IMR-90 (cell line): ENCODE results near the gene CELA2B. TPM values are rescaled to one million over a fixed set of nuclear protein-coding genes. Genes with fewer than 3 reads are reported as not detected.
"Not testable (repeated sequence)": the region's sequence is repeated elsewhere in the genome, so short reads cannot be mapped to it uniquely, and the experiment has no call there.

Source experiments
- ATAC-seq: fragments of 200-7000 bp; cut with Tn5 transposase; 2 replicates; pipeline ENCODE4 v1.9.1; 2020; ENCODE audit warnings: low read depth, mild to moderate bottlenecking, moderate library complexity
- BruUV-seq: library from RNA; stranded (reverse); fragments of 400-500 nt; replicated peaks from 2 replicates; lab custom pipeline; 2021; lab: Mats Ljungman, UMichigan
- CTCF ChIA-PET: fragments of 300-600 bp; formaldehyde crosslinking; extraction: SDS; loops from one replicate; lab custom pipeline; 2021; ENCODE audit warnings: antibody characterized with exemption; lab: Yijun Ruan, JAX
- POLR2A ChIA-PET: fragments of 300-600 bp; sonication (Branson Sonifier 250); formaldehyde crosslinking; loops from one replicate; lab custom pipeline; 2022; ENCODE audit warnings: antibody characterized with exemption; ENCODE audit not compliant: unreplicated experiment; lab: Charles Lee
- DNase-seq: peaks from one replicate; pipeline ENCODE4 v3.0.0; 2013
- H2AFZ ChIP-seq: replicated peaks from 2 replicates; pipeline ENCODE3; 2013; ENCODE audit warnings: low read length, mild to moderate bottlenecking; ENCODE audit not compliant: poor library complexity
- H2AK5ac ChIP-seq: 2 replicates; pipeline ENCODE4 v1.6.1; 2013; ENCODE audit warnings: low read depth, low read length, inconsistent platforms
- H2AK9ac ChIP-seq: replicated peaks from 2 replicates; pipeline ENCODE3; 2013; ENCODE audit warnings: mild to moderate bottlenecking, low read depth, low read length, moderate library complexity; ENCODE audit not compliant: poor library complexity
- H2BK120ac ChIP-seq: 2 replicates; pipeline ENCODE4 v1.6.1; 2013; ENCODE audit warnings: low read depth, low read length, inconsistent platforms
- H2BK15ac ChIP-seq: 3 replicates; pipeline ENCODE4 v1.6.1; 2013; ENCODE audit warnings: low read depth, low read length, inconsistent platforms
- H2BK20ac ChIP-seq: 2 replicates; pipeline ENCODE4 v1.6.1; 2013; ENCODE audit warnings: low read depth, mild to moderate bottlenecking, inconsistent platforms, low read length, moderate library complexity
- H2BK5ac ChIP-seq: 2 replicates; pipeline ENCODE4 v1.6.1; 2013; ENCODE audit warnings: mild to moderate bottlenecking, low read depth, low read length, inconsistent platforms; ENCODE audit not compliant: poor library complexity, severe bottlenecking
- H3K14ac ChIP-seq: replicated peaks from 2 replicates; pipeline ENCODE4 v1.6.1; 2013; ENCODE audit warnings: low read depth, low read length, inconsistent platforms
- H3K18ac ChIP-seq: 2 replicates; pipeline ENCODE4 v1.6.1; 2013; ENCODE audit warnings: low read depth, low read length, control low read depth
- H3K23ac ChIP-seq: 2 replicates; pipeline ENCODE4 v1.6.1; 2013; ENCODE audit warnings: low read depth, low read length, inconsistent platforms
- H3K27ac ChIP-seq: 2 replicates; pipeline ENCODE4 v1.5.1; 2013; ENCODE audit warnings: mild to moderate bottlenecking, control low read depth, low read length; ENCODE audit not compliant: insufficient read depth
- H3K27me3 ChIP-seq: 2 replicates; pipeline ENCODE4 v1.6.1; 2013; ENCODE audit warnings: low read length; ENCODE audit not compliant: control insufficient read depth, insufficient read depth
- H3K36me3 ChIP-seq: 2 replicates; pipeline ENCODE4 v1.6.1; 2013; ENCODE audit warnings: low read length, mixed read lengths; ENCODE audit not compliant: control insufficient read depth, insufficient read depth
- H3K4ac ChIP-seq: 2 replicates; pipeline ENCODE4 v1.6.1; 2013; ENCODE audit warnings: low read depth, low read length, inconsistent platforms
- H3K4me1 ChIP-seq: 2 replicates; pipeline ENCODE4 v1.6.1; 2013; ENCODE audit warnings: low read length, mixed read lengths; ENCODE audit not compliant: control insufficient read depth, insufficient read depth
- H3K4me2 ChIP-seq: 2 replicates; pipeline ENCODE4 v1.6.1; 2013; ENCODE audit warnings: low read depth, mild to moderate bottlenecking, control low read depth, low read length, moderate library complexity
- H3K4me3 ChIP-seq: 2 replicates; pipeline ENCODE4 v1.5.1; 2013; ENCODE audit warnings: low read depth, mild to moderate bottlenecking, control low read depth, low read length, moderate library complexity; ENCODE audit not compliant: insufficient read depth
- H3K56ac ChIP-seq: 2 replicates; pipeline ENCODE4 v1.6.1; 2013; ENCODE audit warnings: low read length, inconsistent platforms; ENCODE audit not compliant: insufficient read depth; ENCODE audit errors: extremely low read depth
- H3K79me1 ChIP-seq, 2 experiments: 2 replicates each; pipeline ENCODE4 v1.6.1; 2013; ENCODE audit warnings: low read length in 2 of 2, inconsistent platforms in 1 of 2, low read depth in 1 of 2
- H3K9ac ChIP-seq: 2 replicates; pipeline ENCODE4 v1.6.1; 2013; ENCODE audit warnings: low read depth, low read length, control low read depth
- H3K9me1 ChIP-seq: 2 replicates; pipeline ENCODE4 v1.6.1; 2013; ENCODE audit warnings: low read length, inconsistent platforms; ENCODE audit not compliant: insufficient read depth
- H3K9me3 ChIP-seq: 2 replicates; pipeline ENCODE4 v1.6.1; 2013; ENCODE audit warnings: low read length; ENCODE audit not compliant: control insufficient read depth, insufficient read depth
- H4K20me1 ChIP-seq: 2 replicates; pipeline ENCODE4 v1.6.1; 2013; ENCODE audit warnings: low read length, inconsistent platforms; ENCODE audit not compliant: insufficient read depth
- H4K5ac ChIP-seq: 2 replicates; pipeline ENCODE4 v1.6.1; 2013; ENCODE audit warnings: mild to moderate bottlenecking, low read depth, low read length, control low read depth
- H4K8ac ChIP-seq, 2 experiments: 2 replicates each; pipeline ENCODE4 v1.6.1; 2013; ENCODE audit warnings: low read depth in 2 of 2, low read length in 2 of 2, control low read depth in 1 of 2, inconsistent platforms in 1 of 2
- H4K91ac ChIP-seq: 2 replicates; pipeline ENCODE4 v1.6.1; 2013; ENCODE audit warnings: low read depth, low read length, inconsistent platforms; ENCODE audit not compliant: insufficient read depth
- WGBS, 2 experiments: methylation state at CpG; one replicate each; pipeline versions ENCODE4 v1.1.5 to v1.1.7; 2013; ENCODE audit warnings: missing lambda C conversion rate in 2 of 2; ENCODE audit not compliant: insufficient read length in 1 of 2; ENCODE audit errors: extremely low coverage in 2 of 2; 5-methylcytosine and 5-hydroxymethylcytosine counted together
- dilution Hi-C: fragments of 300-500 bp; cut with HindIII; formaldehyde crosslinking; loops from one replicate; pipeline ENCODE4 v1.14.3; 2018; ENCODE audit warnings: low sequenced_read_pairs; ENCODE audit not compliant: unreplicated experiment
- in situ Hi-C: fragments of 300-500 bp; cut with MboI; formaldehyde crosslinking; loops from 3 replicates; pipeline ENCODE4 v1.14.3; 2019; ENCODE audit warnings: low sequenced_read_pairs, inconsistent platforms, mixed read lengths
- intact Hi-C: fragments of 100-400 bp; cut with micrococcal nuclease; formaldehyde crosslinking; loops from 2 replicates; pipeline ENCODE4 v1.10.0; 2022
- polyA plus RNA-seq, 3 experiments: library from polyadenylated mRNA; depleted of rRNA; stranded (reverse); fragments of >200 nt; gene quantifications; 2 replicates each; pipeline ENCODE4 v1.2.3, GENCODE V29; 2012; ENCODE audit warnings: low replicate concordance in 1 of 3
- total RNA-seq: library from RNA; depleted of rRNA; stranded (reverse); fragments of >200 nt; gene quantifications from 2 replicates; pipeline ENCODE4 v1.2.3, GENCODE V29; 2012

The CELA2B gene
- total and polyA plus RNA-seq, 2 of the 4 experiments (the other 2 are of a cell fraction), result not detected

DNA sequence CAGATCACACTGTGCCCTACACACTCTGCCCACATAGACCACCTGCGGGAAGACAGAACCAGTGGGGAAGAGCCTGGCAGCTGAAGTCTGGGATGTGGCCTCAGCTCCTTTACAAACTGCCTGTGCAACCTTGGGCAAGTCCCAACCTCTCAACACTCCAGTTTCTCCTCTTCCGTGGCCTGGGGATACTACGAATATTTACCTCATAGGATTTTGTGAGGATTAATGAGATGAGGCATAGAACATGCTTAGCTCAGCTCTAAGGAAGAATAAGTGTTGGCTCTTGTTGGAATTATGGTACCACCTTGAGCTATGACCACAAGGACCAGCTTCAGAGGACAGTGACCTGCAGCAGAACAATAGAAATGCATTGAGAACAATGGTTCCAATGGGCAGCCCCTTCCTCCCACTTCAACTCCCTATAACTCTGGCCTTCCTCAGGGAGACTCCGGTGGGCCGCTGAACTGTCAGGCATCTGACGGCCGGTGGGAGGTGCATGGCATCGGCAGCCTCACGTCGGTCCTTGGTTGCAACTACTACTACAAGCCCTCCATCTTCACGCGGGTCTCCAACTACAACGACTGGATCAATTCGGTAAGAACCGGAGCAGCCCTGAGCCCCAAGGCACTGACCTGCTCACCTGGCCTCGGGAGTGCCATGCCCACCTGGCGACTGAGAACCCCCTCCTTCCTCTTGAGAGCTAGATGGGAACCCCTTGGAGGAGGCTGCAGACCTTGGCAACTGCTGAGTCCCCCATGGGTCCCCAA is 11.1 kb downstream of the CELA2B start:
- H4K5ac ChIP-seq, H3K4me3 ChIP-seq, H3K36me3 ChIP-seq, DNase-seq, H3K27me3 ChIP-seq, CTCF ChIA-PET, H3K4ac ChIP-seq, H2BK15ac ChIP-seq, H4K20me1 ChIP-seq, H3K4me1 ChIP-seq, H2AK5ac ChIP-seq, in situ Hi-C loops, H2AFZ ChIP-seq, H3K9ac ChIP-seq, ATAC-seq, H4K91ac ChIP-seq, POLR2A ChIA-PET, H3K9me1 ChIP-seq, H2BK120ac ChIP-seq, H3K18ac ChIP-seq, H3K56ac ChIP-seq, H2BK20ac ChIP-seq, H2BK5ac ChIP-seq, H3K9me3 ChIP-seq, H3K4me2 ChIP-seq, H3K79me1 ChIP-seq, intact Hi-C loops, BruUV-seq, H3K27ac ChIP-seq, H3K14ac ChIP-seq, dilution Hi-C loops, H4K8ac ChIP-seq, H2AK9ac ChIP-seq, H3K23ac ChIP-seq: not testable (repeated sequence)
- 96% methylated on average over 9 of the region's 17 CpGs; no CpG with 5 or more reads in 1 of the 2 experiments for WGBS, 2 experiments
